Limb (tissue), 2 donors: ENCODE data around the gene SH3BP5.

Source experiments
- DNase-seq, 2 donors: peaks; one replicate each; pipeline ENCODE4 v3.0.0-alpha.2; 2016; ENCODE audit errors: extremely low spot score in 2 of 2

SH3BP5 gene

DNA sequence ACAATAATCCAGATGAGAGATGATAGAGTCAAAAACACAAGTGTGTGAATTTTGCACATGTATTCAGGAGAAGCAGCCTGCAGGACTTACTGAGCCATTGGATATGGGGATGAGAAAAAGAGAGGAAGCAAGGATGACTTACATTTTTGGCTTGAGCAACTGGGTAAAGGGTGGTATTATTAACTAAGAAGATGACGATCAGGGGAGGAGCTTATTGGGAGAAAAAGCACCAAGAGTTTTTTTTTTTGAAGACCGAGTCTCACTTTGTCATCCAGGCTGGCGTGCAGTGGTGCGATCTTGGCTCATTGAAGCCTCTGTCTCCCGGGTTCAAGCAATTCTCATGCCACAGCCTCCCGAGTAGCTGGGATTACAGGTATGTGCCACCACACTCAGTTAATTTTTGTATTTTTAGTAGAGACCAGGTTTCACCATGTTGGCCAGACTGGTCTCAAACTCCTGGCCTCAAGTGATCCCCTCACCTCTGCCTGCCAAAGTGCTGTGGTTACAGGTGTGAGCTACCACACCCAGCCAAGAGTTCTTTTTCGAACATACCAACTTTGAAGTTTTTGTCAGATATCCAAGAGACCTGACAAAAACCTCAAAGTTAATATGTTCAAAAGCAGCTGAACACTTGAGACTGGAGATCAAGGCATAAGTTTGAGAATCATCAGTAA, 14.8 kb upstream of the SH3BP5 start:
- no peak for DNase-seq

DNA sequence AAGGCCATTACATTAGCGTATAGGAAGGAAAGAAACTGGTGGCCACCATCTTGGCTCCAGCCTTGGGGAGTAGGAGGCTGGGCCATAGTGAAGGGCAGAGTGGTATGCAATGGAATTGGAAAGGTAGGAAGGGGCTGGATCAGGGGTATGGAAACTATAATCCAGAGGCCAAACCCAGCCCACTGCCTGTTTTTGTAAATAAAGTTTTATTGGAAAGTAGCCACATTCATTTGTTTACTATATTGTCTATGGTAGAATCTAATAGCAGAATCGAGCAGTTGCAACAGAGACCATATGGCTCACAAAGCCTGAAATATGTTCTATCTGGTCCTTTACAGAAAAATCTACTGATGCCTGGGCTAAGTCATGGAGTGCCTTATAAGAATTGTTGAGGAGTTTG, 14.1 kb upstream of the SH3BP5 start:
- DNase-seq, result no peak

DNA sequence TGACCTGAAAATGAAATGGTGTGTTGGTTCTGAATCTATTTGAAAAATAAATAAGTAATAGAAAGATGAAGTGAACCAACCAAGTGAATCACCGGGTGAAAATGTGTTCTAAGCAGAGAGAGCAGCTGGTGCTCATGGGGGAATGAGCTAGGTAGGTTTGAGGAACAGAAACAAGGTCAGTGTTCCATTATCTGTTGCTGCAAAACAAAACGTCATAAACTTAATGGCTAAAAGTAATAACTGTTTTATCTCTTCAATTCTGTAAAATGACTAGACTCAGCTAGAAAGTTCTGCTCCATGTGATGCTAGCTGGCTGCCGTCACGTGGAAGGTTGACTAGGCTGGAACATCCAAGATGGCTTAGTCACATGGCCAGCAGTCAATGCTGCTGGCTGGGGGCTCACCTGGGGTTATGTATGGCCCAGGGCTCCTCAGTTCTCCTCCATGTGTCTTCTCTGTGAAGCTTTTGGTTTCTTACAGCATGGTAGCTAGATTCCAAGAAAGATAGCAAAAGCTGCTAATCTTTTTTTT, 13.3 kb upstream of the SH3BP5 start:
- DNase-seq, result no peak

DNA sequence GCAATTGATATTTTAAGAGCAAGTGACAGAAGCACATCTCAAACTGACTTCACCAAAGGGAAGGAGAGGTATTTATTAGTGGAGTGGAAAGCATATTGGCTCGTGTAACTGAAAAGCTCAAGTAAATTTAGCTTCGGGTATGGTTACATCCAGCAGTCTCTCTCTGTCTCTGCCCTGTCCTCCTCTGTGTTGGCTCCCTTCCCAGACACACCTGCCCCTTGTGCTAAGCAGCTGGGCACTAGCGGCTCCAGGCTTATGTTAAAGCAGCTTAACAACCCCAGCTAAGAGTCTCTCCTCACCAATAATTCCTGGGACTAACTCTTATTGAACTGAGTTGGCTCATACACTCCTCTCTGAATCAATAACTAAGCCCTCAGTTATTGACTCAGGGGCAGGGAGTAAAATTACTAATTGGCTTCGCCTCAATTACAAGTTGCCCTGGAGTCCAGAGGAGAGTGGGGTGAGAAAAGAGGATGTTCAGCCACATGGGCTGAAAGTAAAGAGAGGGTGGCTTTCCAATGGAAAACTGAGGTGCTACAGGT, 12.8 kb upstream of the SH3BP5 start:
- DNase-seq, result no peak

DNA sequence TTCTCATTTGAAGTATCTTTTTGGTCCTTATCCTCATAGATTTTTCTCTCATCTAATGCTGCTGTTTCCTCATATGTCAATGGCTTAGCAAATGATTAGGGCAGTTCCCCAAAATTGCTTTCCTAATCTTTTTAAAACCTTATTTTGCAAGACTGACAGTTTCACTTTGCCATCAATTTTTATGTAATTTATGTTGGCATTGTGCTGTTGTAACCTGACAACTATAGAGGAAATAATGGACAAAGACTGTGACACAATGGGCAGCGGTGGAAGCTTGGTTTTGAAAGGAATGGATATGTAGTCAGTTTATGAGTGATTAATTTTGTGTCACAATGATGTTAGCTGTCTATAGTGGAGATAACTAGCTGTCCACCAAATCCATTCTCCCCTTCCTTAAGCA, 10.6 kb upstream of the SH3BP5 start:
- no peak for DNase-seq

DNA sequence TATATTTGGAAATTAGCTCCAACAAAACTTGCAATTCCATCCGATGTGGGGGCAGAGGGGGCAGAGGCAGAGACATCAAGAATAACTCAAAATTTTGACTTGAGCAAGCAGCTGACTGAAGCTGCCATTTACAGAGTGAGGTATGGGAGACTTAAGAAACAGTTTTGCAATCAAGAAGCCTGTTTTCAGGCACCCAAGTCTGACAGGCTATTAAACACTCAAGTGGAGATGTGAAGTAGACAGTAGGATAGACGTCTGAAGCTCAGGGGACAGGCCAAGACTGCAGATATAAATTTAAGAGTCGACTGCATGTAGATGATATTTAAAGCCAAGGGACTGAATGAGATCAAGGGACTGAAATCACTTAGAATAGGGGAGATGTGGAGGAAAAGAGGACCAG, 9.9 kb upstream of the SH3BP5 start:
- no peak for DNase-seq

DNA sequence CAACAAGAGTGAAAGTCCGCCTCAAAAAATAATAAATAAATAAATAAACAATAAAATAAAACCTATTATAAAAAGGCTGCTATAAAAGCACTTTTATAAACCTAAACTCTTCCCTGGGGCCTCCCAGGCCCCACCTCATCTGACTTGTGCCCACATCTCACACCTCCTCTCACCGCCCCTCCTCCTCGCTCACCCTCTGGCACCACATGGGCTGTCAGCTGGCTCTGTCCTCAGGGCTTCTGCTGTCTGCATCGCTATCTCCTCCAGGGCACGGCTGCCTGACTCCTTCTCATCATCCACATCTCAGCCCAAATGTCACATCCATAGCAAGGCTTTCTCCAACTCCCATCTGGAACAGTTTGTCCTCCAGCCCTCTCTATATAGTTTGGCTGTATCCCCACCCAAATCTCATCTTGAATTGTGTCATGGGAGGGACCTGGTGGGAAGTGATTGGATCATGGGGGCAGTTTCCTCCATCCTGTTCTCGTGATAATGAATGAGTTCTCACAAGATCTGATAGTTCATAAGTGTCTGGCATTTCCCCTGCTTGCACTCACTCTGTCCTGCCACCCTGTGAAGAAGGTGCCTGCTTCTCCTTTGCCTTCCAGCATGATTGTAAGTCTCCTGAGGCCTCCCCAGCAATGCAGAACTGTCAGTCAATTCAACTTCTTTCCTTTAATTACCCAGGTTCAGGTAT, 8.8 kb upstream of the SH3BP5 start:
- no peak for DNase-seq

DNA sequence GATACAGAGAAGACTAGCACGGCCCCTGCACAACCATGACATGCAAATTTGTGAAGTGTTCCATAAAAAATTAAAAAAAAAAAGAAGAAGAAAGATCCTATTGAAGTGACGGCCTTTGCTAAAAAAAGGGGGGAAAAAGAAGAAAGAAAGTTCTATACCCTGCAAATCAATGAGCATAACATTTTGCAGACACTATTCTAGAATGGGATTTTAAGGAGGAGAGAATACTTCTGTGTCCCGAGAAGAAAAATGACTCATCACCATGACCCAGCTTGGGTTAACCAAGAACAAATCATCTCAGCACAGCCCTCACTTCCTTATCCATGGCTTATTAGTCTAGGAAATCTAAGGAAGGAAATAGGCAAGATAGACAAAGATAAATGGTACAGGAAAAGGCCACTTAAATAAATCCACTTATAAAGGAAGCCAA, 7.4 kb upstream of the SH3BP5 start:
- DNase-seq, result no peak

DNA sequence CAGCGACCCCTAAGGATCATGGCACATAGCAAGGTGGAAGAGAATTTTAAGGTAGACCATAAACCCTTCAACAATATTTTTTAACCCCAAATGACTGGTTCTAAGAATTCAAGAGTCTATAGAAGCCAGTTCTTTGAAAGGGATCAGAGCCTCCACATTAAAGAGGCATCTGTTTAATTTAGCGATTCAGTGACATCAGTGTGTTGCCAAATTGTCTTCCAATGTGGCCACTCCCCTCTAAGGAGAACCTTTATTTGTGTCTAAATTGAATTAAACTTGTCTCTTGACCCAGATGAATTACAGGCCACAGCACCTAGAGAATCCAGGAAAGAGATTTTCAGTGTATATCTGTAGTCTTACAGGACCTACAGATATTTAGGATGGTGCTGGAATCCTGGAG, 6.6 kb upstream of the SH3BP5 start:
- DNase-seq, result no peak

DNA sequence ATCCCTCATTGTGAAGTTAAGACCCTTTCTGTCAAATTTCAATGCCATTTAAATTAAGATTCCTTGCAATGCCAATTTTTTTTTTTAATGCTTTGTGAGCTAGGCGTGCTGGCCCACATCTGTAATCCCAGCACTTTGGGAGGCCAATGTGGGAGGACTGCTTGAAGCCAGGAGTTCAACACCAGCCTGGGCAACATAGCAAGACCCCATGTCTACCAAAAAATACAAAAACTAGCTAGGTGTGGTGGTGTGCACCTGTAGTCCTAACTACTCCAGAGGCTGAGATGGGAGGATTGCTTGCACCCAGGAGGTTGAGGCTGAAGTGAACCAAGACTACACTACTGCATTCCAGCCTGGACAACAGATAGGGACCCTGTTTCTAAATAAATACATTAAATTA, 5.6 kb upstream of the SH3BP5 start:
- no peak for DNase-seq

DNA sequence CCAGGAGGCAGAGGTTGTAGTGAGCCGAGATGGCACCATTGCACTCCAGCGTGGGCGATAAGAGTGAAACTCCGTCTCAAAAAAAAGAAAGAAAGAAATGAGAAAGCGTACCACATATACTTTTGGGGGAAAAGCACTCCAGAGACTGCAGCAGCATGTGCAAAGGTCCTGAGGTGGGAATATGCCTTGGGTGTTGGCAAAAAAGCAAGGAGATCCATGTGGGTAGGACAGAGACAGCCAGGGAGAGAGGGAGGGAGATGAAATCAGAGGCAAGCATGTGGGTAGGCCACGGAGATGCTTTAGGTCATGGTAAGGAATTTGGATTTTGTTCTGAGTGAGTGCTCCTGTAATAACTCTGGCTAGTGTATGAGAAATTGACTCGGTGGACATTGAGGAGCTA, 3.7 kb upstream of the SH3BP5 start:
- no peak for DNase-seq

DNA sequence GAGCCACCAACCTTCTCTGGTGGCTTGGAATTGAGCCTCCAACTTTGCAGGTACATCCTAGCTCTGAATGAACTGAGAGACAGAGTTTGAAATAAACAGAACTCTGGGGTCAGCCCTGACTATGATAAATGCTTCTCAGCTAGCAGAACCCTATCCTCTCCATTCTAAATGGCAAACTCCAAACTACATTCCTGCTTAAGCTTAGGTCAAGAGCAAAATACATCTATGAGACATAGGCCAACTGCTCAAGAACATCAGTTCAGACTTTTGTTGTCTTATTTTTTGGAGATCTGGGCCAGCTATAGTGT, 1.5 kb upstream of the SH3BP5 start:
- DNase-seq, result no peak

DNA sequence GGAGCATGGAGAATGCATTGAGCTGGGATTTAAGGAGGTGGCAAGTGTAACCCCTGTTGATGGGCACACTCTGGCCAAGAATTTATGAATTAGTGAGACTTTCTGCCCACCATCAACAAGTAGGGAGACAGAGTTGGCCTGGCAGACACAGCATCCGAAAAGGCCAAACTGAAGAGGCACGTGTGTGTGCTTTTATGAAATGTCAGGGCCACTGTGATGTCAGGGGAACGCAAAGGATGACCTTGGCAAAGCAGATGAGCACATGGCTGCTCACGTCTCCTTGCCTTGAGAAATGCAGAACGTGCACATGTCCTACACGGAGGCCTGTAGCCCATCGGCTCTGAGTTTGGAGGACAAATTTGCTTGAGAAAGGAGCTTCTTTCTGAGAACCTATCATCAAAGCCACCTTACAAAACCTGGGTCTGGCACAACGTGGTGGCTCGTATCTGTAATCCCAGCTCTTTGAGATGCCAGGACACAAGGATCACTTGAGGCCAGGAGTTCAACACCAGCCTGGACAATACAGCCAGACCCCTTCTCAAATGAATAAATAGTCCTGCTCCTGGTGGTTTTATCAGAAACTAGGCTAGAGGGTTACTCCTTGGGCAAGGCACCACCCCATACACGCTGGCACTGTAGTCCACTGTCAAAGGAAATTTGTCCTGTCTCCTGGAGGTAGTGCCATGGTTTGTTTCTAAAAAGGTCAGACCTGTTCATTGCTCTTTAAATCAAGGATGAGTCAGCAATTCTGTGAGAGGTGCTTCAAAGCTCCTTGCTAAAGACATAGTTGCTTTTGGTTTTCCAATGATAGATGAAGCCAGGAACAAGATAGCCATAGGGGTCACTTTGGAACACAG, 941 bp upstream of the SH3BP5 start:
- no peak for DNase-seq

DNA sequence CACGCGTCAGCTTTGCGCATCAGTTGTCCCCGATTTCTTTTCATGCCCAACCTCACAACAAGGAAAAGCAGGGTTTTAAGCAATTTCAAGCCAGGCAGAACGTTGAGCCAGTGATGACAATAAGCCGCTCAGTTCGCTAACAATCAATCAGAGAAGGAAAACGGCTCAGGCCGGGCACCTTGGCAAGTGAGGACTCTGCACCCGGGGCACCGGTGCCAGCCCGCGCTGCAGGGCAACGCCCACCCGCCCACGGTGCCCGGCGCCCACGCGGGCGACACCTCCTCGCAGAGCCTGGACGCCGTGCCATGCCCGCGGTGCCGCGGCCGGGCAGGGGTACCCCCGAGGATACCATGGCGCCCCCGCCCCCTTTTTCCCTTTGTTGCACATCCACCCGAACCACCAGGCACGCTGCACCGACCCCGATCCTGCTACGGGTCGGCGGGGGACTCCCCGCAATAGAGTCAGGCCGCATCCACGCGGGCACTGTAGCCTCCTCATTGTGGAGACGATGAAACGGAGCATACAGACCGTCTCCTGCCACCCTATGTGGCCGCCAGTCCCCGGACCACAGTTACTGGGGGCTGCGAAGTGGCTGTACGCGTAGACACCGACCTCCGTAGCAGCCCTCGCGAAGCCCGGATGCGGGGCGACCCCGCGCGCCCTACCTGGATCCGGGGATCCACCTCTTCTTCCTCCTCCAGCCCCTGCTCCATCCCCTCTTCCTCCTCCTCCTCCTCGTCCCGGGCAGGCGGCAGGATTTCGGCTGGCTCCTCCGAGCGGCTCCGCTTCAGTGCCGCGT, 581 bp downstream of the SH3BP5 start:
- DNase-seq, result peak in 1 of 2 donors; percentile 70

DNA sequence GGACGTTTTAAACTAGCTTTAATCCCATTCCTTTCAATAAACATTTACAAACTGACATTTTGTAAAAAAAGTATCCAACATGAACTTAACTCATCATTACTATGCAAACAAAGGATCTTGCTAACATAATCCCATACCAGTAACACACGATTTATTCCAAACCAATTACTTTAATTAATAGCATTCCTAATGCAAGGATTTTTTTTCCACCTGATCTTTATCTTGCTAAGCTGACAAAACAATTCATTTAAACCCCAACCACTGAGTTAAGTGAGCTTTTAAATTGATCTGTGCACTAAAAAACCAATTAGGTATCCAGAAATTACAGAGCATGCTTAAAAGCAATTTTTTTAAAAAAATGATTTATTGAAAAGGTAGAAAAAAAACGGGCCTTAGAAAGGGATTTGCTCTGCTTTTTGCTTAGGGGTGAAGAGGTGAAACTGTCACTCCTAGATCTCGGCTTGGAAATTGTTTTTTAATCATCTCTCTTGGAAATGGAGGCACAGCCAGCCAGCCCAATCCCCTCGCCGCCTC, 1.2 kb downstream of the SH3BP5 start:
- DNase-seq, result no peak

DNA sequence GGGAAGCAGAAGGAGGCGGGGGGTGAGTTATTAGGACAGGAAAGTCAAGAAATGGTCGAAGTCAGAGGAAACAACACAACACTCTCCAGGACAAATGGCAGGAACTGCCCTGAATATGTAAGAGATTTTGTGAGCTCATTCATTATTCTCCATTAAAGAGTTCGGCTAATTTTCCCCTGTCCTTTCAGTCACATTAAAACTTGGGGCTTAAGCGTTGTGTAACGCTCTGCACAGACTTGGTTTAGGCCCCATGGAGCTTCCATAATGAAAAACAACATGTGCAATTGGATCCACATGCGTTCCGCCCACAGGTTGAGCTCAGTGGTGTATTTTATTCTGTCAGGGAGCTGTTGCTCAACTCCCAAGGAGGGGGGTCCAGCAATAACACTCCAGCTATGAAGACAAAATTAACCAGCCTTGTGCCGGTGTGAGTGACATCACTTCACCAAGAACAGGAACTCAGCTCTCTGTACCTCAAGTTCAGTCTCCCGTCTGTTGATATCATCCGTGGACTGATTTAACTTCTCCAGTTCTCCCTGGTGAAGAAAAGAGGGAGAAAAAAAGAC, 2.3 kb downstream of the SH3BP5 start:
- DNase-seq, result peak; percentile 65

DNA sequence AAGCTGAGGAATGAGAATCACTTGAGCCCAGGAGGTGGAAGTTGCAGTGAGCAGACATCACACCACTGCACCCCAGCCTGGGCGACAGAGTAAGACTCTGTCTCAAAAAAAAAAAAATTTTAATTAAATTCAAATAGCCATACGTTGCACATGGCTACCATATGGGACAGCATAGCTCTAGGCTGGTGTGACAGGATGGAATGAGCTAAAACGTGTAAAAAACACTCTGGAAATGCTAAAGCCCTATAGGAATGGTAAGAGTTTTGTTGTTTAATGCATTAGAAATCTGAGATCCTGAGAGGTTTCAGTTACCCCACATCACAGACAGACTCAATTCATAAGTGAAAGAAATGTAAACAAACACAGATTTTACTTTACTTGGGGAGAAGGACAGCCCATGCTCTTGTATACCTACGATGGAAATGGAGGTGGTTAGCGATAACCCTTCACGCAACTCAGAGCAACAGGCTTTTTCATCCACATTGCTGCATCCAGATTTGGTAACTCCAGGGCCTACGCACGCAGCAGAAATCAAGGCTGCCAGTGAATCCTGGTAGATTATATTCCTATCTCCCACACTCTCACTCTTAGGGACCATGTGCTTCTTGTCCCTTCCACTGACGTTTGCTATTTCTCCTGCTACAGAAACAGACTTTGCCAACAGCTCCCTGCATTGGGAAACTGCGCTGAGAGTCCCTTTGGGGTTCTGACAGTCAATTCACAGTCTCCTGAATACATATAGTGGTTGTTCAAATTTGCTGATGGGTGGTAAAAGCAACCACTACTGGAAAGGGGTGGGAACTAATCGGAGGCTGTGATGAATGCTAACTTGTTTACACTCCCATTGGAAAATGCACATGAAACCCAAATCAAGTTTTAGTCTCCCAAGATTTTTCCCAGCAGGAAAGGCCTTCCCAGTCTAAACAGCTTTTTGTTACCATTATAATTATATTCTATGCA, 3.1 kb downstream of the SH3BP5 start:
- no peak for DNase-seq

DNA sequence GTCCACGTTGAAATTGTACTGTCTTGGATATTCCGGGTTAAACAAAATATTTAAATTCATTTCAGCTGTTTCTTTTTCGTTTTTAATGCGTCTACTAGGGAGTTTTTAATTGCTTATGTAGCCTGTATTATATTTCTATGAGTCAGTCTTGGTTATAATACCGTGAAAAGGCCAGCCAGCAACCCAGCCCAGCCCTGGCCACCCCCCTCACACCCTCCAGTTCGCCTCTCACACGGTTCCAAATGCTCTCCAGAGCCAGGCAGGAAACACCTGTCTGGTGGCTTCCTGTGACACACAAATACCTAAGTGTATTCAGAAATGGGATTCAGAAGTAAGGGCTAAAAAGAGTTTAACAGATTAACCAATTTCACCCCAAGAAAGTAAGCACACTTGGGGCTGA, 4.4 kb downstream of the SH3BP5 start:
- no peak for DNase-seq

DNA sequence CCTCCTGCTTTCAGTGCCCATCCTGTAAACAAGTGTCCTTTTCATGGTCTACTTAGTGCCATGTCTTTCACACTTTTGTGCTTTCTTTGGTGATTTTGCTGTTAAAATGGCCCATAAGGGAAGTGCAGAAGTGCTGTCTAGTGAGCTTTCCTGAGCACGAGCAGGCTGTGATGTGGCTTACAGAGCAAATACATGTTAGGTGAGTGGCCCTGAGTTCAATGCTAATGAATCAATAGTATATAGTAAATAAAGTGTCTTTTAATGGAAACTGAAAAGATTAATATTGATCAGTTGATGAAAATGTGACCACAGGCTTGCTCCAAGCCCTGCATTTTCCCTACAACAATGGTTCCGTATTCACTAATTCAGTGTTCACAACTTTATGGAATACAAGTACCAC, 5.7 kb downstream of the SH3BP5 start:
- no peak for DNase-seq

DNA sequence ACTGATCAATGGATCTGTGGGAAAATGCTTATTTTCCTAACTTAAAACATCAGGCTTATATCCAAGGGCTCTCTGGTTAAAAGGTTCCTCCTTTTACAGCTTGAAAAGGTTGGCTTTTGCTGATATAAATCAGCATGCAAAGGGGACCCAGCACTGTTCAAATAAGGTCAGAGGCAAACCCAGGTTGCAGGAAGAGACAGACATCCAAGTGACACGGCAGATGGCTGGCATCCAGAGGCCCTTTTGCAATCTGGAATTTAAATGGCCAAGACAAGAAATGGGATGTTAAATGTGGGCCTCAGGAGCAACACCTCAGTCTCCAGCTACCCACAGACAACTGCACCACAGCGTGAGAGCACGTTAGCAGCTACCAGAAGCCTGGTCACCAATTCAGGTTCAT, 6.3 kb downstream of the SH3BP5 start:
- no peak for DNase-seq
